SK-N-MC (cell line): Measurements from ENCODE around the gene YJU2.

Source experiments
- EZH2 ChIP-seq: fragments of 200-600 bp; sonication (generic); IDR thresholded peaks from one replicate; pipeline ENCODE4 v1.6.1; 2017; ENCODE audit warnings: antibody characterized with exemption
- FOXP2 ChIP-seq: optimal IDR thresholded peaks from 2 replicates; pipeline ENCODE3; 2011; ENCODE audit warnings: mild to moderate bottlenecking, moderate library complexity; ENCODE audit not compliant: insufficient read depth; ENCODE audit errors: extremely low read length, control extremely low read depth
- POLR2AphosphoS5 ChIP-seq: IDR thresholded peaks from 2 replicates; pipeline ENCODE4 v1.6.1; 2012; ENCODE audit warnings: mild to moderate bottlenecking, low read depth, low read length, borderline replicate concordance

DNA sequence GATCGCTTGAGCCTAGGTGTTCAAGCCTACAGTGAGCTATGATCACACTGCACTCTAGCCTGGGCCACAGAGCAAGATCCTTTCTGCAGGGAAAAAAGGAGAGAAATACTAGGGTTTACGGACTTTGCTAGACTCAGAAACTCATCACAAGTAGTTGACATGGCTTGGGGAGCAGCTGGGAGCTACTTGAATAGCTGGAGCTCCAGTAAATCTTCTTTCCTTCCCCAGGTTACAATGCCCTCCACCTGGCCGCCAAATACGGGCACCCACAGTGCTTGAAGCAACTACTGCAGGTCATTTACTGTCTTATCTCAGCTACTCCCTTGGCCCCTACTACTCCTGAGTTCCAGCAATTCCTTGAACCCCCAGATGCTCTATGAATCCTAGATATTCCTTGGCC lies 45.1 kb upstream of the YJU2 start:
- no peak for TF ChIP-seq POLR2AphosphoS5
- no peak for TF ChIP-seq EZH2
- TF ChIP-seq FOXP2 = no peak
